NCI-H1436 (cell line): ENCODE results near the gene TOP3B.
"Not testable (repeated sequence)": the region's sequence is repeated elsewhere in the genome, so short reads cannot be mapped to it uniquely, and the experiment has no call there.

Experiments used
- DNase-seq: peaks from one replicate; lab custom pipeline; 2025; lab: John Stamatoyannopoulos, UW

Gene TOP3B

GRCh38 chr22:21945453-21946261 is 36.9 kb downstream of the TOP3B start:
- DNase-seq = no peak

- no peak for DNase-seq
Measured at GRCh38 chr22:21944871-21945270, 37.7 kb downstream of the TOP3B start.

- no peak for DNase-seq
Measured at GRCh38 chr22:21943571-21944448, 38.8 kb downstream of the TOP3B start.

- no peak for DNase-seq
Measured at GRCh38 chr22:21942407-21943343, 39.9 kb downstream of the TOP3B start.

GRCh38 chr22:21941921-21942320 is 40.7 kb downstream of the TOP3B start:
- DNase-seq = no peak

GRCh38 chr22:21940521-21940920 is 42.1 kb downstream of the TOP3B start:
- DNase-seq = no peak

GRCh38 chr22:21939935-21940334 is 42.7 kb downstream of the TOP3B start:
- not testable (repeated sequence) for DNase-seq

- no peak for DNase-seq
Measured at GRCh38 chr22:21939461-21939913, 43.1 kb downstream of the TOP3B start.

GRCh38 chr22:21938906-21939305 is 43.7 kb downstream of the TOP3B start:
- DNase-seq = no peak

GRCh38 chr22:21938071-21938822 is 44.3 kb downstream of the TOP3B start:
- peak; percentile 76 for DNase-seq

GRCh38 chr22:21937821-21938070 is 44.8 kb downstream of the TOP3B start:
- DNase-seq = no peak

- DNase-seq = no peak
Measured at GRCh38 chr22:21937041-21937820, 45.4 kb downstream of the TOP3B start.

GRCh38 chr22:21936151-21936775 is 46.3 kb downstream of the TOP3B start:
- no peak for DNase-seq

GRCh38 chr22:21933910-21934309 is 48.7 kb downstream of the TOP3B start:
- DNase-seq = no peak

GRCh38 chr22:21933413-21933812 is 49.2 kb downstream of the TOP3B start:
- no peak for DNase-seq

- no peak for DNase-seq
Measured at GRCh38 chr22:21932347-21932746, 50.2 kb downstream of the TOP3B start.

GRCh38 chr22:21931056-21931455 is 51.5 kb downstream of the TOP3B start:
- DNase-seq = no peak

GRCh38 chr22:21929253-21929652 is 53.3 kb downstream of the TOP3B start:
- no peak for DNase-seq

GRCh38 chr22:21928048-21928447 is 54.5 kb downstream of the TOP3B start:
- DNase-seq = no peak

GRCh38 chr22:21927174-21927823 is 55.3 kb downstream of the TOP3B start:
- no peak for DNase-seq
